GM18508 (cell line): ENCODE results near the gene CNKSR2.

Experiments
- ATAC-seq: cut with Tn5 transposase; IDR thresholded peaks from one replicate; pipeline ENCODE4 v1.9.1; 2021; ENCODE audit warnings: moderate number of reproducible peaks; ENCODE audit not compliant: insufficient read depth, unreplicated experiment

Gene CNKSR2

GRCh38 chrX:21590012-21590776, 216.0 kb downstream of the CNKSR2 start:
- ATAC-seq, result no peak

GRCh38 chrX:21606002-21606401, 231.8 kb downstream of the CNKSR2 start:
- ATAC-seq, result no peak

GRCh38 chrX:21610168-21610567, 235.9 kb downstream of the CNKSR2 start:
- ATAC-seq, result no peak

GRCh38 chrX:21612154-21612553, 237.9 kb downstream of the CNKSR2 start:
- ATAC-seq, result no peak

GRCh38 chrX:21616386-21616785, 242.2 kb downstream of the CNKSR2 start:
- no peak for ATAC-seq

- no peak for ATAC-seq
Observed at GRCh38 chrX:21620234-21620633, 246.0 kb downstream of the CNKSR2 start.

GRCh38 chrX:21623778-21624501, 249.7 kb downstream of the CNKSR2 start:
- no peak for ATAC-seq

GRCh38 chrX:21632027-21632426, 257.8 kb downstream of the CNKSR2 start:
- ATAC-seq, result no peak

- ATAC-seq, result no peak
Observed at GRCh38 chrX:21638311-21638710, 264.1 kb downstream of the CNKSR2 start.

- ATAC-seq, result no peak
Observed at GRCh38 chrX:21639775-21640174, 265.6 kb downstream of the CNKSR2 start.

GRCh38 chrX:21645431-21645830, 271.2 kb downstream of the CNKSR2 start:
- ATAC-seq, result no peak

GRCh38 chrX:21645886-21646285, 271.7 kb downstream of the CNKSR2 start:
- ATAC-seq, result no peak

- no peak for ATAC-seq
Observed at GRCh38 chrX:21655901-21656586, 281.8 kb downstream of the CNKSR2 start.

GRCh38 chrX:21656587-21657317, 282.5 kb downstream of the CNKSR2 start:
- ATAC-seq, result no peak

GRCh38 chrX:21657318-21658151, 283.3 kb downstream of the CNKSR2 start:
- no peak for ATAC-seq

GRCh38 chrX:21658152-21658737, 284.0 kb downstream of the CNKSR2 start, which contains the start of gene KLHL34:
Gene KLHL34 (minus strand): TSS chrX:21658330. CDS start chrX:21657788, 542 bp downstream.
- ATAC-seq, result no peak

GRCh38 chrX:21658746-21659145, 284.5 kb downstream of the CNKSR2 start:
- no peak for ATAC-seq

- ATAC-seq, result no peak
Observed at GRCh38 chrX:21659320-21659719, 285.1 kb downstream of the CNKSR2 start.

- ATAC-seq, result no peak
Observed at GRCh38 chrX:21660156-21660555, 285.9 kb downstream of the CNKSR2 start.
